Upper lobe of left lung (tissue), 6 donors: ENCODE measurements around the gene SCAMP2. TPM values are rescaled to one million over a fixed set of nuclear protein-coding genes. Genes with fewer than 3 reads are reported as not detected.

Experiments
- ATAC-seq, 2 donors: fragments of 200-7000 bp; cut with Tn5 transposase; one replicate each; pipeline ENCODE4 v1.9.1; 2022; ENCODE audit warnings: mild to moderate bottlenecking in 2 of 2, moderate library complexity in 2 of 2; ENCODE audit not compliant: low FRiP score in 2 of 2
- DNase-seq, 2 donors: peaks; one replicate each; pipeline ENCODE4 v3.0.0-alpha.2; 2019 to 2020
- H3K27ac ChIP-seq, 4 donors: fragments of 200-600 bp; sonication (generic); one replicate each; pipeline ENCODE4 v1.5.1; 2016 to 2019
- H3K27me3 ChIP-seq, 4 donors: fragments of 200-600 bp; sonication (generic); one replicate each; pipeline ENCODE4 v1.5.1; 2017 to 2019
- H3K36me3 ChIP-seq, 4 donors: fragments of 200-600 bp; sonication (generic); one replicate each; pipeline ENCODE4 v1.5.1; 2016 to 2019
- H3K4me1 ChIP-seq, 4 donors: fragments of 200-600 bp; sonication (generic); one replicate each; pipeline ENCODE4 v1.5.1; 2018 to 2019
- H3K4me3 ChIP-seq, 4 donors: fragments of 200-600 bp; sonication (generic); one replicate each; pipeline ENCODE4 v1.5.1; 2017 to 2019; ENCODE audit warnings: mild to moderate bottlenecking in 2 of 4, moderate library complexity in 1 of 4
- H3K9me3 ChIP-seq, 4 donors: fragments of 200-600 bp; sonication (generic); one replicate each; pipeline ENCODE4 v1.5.1; 2018 to 2019
- CTCF ChIP-seq, 6 experiments: fragments of 450-650 bp in 4 of 6; fragments of 200-600 bp in 2 of 6; sonication (generic) in 2 of 6; IDR thresholded peaks; one replicate each; pipeline ENCODE4 v1.5.1; 2016 to 2019; ENCODE audit warnings: antibody characterized with exemption in 6 of 6
- EP300 ChIP-seq, 4 donors: sonication (generic); formaldehyde crosslinking; IDR thresholded peaks; one replicate each; pipeline ENCODE4 v1.5.1; 2017; ENCODE audit warnings: antibody characterized with exemption in 4 of 4, control low read depth in 2 of 4
- POLR2A ChIP-seq, 4 donors: fragments of 450-650 bp; IDR thresholded peaks; one replicate each; pipeline ENCODE4 v1.5.1; 2016 to 2017; ENCODE audit warnings: antibody characterized with exemption in 4 of 4, mild to moderate bottlenecking in 2 of 4
- POLR2AphosphoS5 ChIP-seq, 2 donors: sonication (generic); formaldehyde crosslinking; IDR thresholded peaks; one replicate each; pipeline ENCODE4 v1.5.1; 2017; ENCODE audit warnings: antibody characterized with exemption in 2 of 2
- WGBS, 2 donors: methylation state at CpG; one replicate each; pipeline ENCODE4 v1.1.5; 2017 to 2018; 5-methylcytosine and 5-hydroxymethylcytosine counted together
- total RNA-seq, 6 donors: library from RNA; depleted of rRNA in 4 of 6; stranded (reverse); fragments of >200 nt in 4 of 6; gene quantifications; one replicate each; pipeline versions ENCODE4 v1.1.0 to v1.2.1, GENCODE V29; 2016 to 2021
- donor health status: DM: no; HTN: no; CAD: no; lungs with moderate emphysema.
- donor health status: DM: no; HTN: yes; CAD: no; lungs with severe emphysema.

Gene SCAMP2
- total RNA-seq, 6 donors from 2014 or later, result 82.8 to 155 (median 130) TPM

GRCh38 chr15:74808078-74808839, 64.9 kb downstream of the SCAMP2 start:
- no peak for TF ChIP-seq POLR2AphosphoS5 (IDR thresholded peaks at IDR 0.05)
- TF ChIP-seq CTCF (IDR thresholded peaks at IDR 0.05), result no peak
- no peak for TF ChIP-seq POLR2A (IDR thresholded peaks at IDR 0.05)
- no peak for TF ChIP-seq EP300 (IDR thresholded peaks at IDR 0.05)
- ATAC-seq (peak; percentile 30 to 83), DNase-seq (peak in 1 of 2 donors; percentile 80)
- 74 to 77% methylated on average over 18 of the region's 18 CpGs for WGBS, 2 donors
- Histone ChIP-seq H3K27me3 (no peaks in the 10 kb centered on the region), H3K4me1 (peaks cover 0 to 8% (median 0%) of the 10 kb centered on the region in 4 donors), H3K4me3 (no peak overlapping the region), H3K9me3 (no peaks in the 10 kb centered on the region), H3K36me3 (peaks cover 0 to 11% (median 8%) of the 10 kb centered on the region in 4 donors), H3K27ac (no peak overlapping the region)

GRCh38 chr15:74807282-74807681, 65.9 kb downstream of the SCAMP2 start:
- no peak for DNase-seq
- Histone ChIP-seq H3K27ac (no peak overlapping the region), H3K27me3 (no peaks in the 10 kb centered on the region), H3K36me3 (peaks cover 4 to 21% (median 18%) of the 10 kb centered on the region in 4 donors), H3K9me3 (no peaks in the 10 kb centered on the region), H3K4me1 (peaks cover 0 to 8% (median 0%) of the 10 kb centered on the region in 4 donors), H3K4me3 (no peak overlapping the region)
- no peak for ATAC-seq
- TF ChIP-seq EP300 (IDR thresholded peaks at IDR 0.05) (no peak), POLR2AphosphoS5 (IDR thresholded peaks at IDR 0.05) (no peak), POLR2A (IDR thresholded peaks at IDR 0.05) (no peak)
- 79% methylated on average over 5 of the region's 5 CpGs for WGBS, 2 donors

GRCh38 chr15:74804935-74805334, 68.2 kb downstream of the SCAMP2 start:
- Histone ChIP-seq H3K27ac (peak overlapping the region in 1 of 4 donors; percentile 10), H3K9me3 (no peaks in the 10 kb centered on the region), H3K27me3 (no peaks in the 10 kb centered on the region), H3K4me3 (no peak overlapping the region), H3K36me3 (peaks cover 11 to 45% (median 38%) of the 10 kb centered on the region in 4 donors), H3K4me1 (peaks cover 1 to 17% (median 6%) of the 10 kb centered on the region in 4 donors)
- no peak for TF ChIP-seq POLR2A (IDR thresholded peaks at IDR 0.05)
- TF ChIP-seq POLR2AphosphoS5 (IDR thresholded peaks at IDR 0.05), result no peak
- TF ChIP-seq EP300 (IDR thresholded peaks at IDR 0.05), result no peak
- no peak for TF ChIP-seq CTCF (IDR thresholded peaks at IDR 0.05)
- 79 to 82% methylated on average over 6 of the region's 6 CpGs for WGBS, 2 donors
- no peak for DNase-seq
- ATAC-seq, result no peak

- 93 to 94% methylated on average over 31 of the region's 31 CpGs for WGBS, 2 donors
- DNase-seq (peak in 1 of 2 donors; percentile 78), ATAC-seq (no peak)
- TF ChIP-seq POLR2AphosphoS5 (IDR thresholded peaks at IDR 0.05) (no peak), CTCF (IDR thresholded peaks at IDR 0.05) (no peak), EP300 (IDR thresholded peaks at IDR 0.05) (no peak), POLR2A (IDR thresholded peaks at IDR 0.05) (no peak)
- Histone ChIP-seq H3K27ac (no peak overlapping the region), H3K36me3 (peaks cover 11 to 64% (median 53%) of the 10 kb centered on the region in 4 donors), H3K9me3 (no peaks in the 10 kb centered on the region), H3K27me3 (no peaks in the 10 kb centered on the region), H3K4me1 (peaks cover 6 to 23% (median 13%) of the 10 kb centered on the region in 4 donors), H3K4me3 (no peak overlapping the region)
Measured at GRCh38 chr15:74802862-74803447, 70.2 kb downstream of the SCAMP2 start.

- no peaks in the 10 kb centered on the region for H3K9me3 ChIP-seq
- no peak overlapping the region for H3K27ac ChIP-seq
- no peak overlapping the region for H3K4me3 ChIP-seq
- ATAC-seq (no peak), DNase-seq (peak in 1 of 2 donors; percentile 85)
- H3K4me1 ChIP-seq, result peaks cover 6 to 22% (median 13%) of the 10 kb centered on the region in 4 donors
- peaks cover 11 to 66% (median 54%) of the 10 kb centered on the region in 4 donors for H3K36me3 ChIP-seq
- H3K27me3 ChIP-seq, result no peaks in the 10 kb centered on the region
- TF ChIP-seq EP300 (IDR thresholded peaks at IDR 0.05), result no peak
- 89 to 98% methylated on average over 9 to 17 of the region's 20 CpGs for WGBS, 2 donors
Measured at GRCh38 chr15:74802290-74802689, 70.9 kb downstream of the SCAMP2 start.
